Mesenteric fat pad (tissue), 1 donor: ENCODE measurements around the gene PDIA6. TPM values are rescaled to one million over a fixed set of nuclear protein-coding genes. Genes with fewer than 3 reads are reported as not detected.
A peak's percentile ranks its signal among the peaks of the same experiment; 100 is the strongest.

Experiments
- DNase-seq: peaks from one replicate; pipeline ENCODE4 v3.0.0-alpha.2; 2020; ENCODE audit warnings: low spot score
- total RNA-seq: library from RNA; stranded (reverse); fragmentation: NEBNext Ultra II Directional; extraction: Animal tissue kit (Norgen Biotek cat#: 25700); gene quantifications from one replicate; pipeline ENCODE4 v1.2.1, GENCODE V29; 2021
- donor health status: DM: yes; HTN: yes; CAD: no.

PDIA6 gene
- total RNA-seq, 1 donor from 2014 or later, result 157 TPM

DNA sequence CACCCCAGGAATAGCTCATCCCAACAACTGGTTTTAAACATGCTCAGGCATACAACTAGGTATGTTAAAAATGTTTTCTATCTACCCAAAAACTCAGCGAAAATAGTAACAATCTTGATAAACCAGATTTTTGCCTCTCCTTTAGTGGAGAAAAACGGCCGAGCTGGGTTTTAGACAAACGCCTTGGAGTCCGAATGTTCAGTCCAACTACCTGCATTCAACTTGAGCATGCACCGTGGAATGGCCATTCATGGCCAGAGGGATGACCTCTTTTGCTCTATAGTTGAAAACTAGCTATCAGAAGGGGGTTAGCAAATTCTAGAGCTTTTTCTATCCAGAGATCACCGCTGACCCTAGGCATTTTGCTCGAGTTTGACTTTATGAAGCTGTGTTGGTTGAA is 30.8 kb downstream of the PDIA6 start:
- peak; percentile 4 for DNase-seq

DNA sequence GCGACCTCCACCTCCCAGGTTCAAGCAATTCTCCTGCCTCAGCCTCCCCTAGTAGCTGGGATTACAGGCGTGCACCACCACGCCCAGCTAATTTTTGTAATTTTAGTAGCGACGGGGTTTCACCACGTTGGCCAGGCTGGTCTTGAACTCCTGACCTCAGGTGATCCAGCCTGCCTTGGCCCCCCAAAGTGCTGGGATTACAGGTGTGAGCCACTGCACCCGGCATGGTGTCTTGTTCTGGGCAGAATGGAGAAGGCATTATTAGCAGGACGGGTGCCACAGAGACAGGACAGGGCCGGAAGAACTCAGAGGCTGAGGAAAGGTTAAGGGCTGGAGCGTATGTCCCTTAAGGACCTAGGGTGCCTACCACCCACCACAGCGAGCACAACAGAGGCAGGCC is 31.8 kb downstream of the PDIA6 start:
- peak; percentile 77 for DNase-seq

DNA sequence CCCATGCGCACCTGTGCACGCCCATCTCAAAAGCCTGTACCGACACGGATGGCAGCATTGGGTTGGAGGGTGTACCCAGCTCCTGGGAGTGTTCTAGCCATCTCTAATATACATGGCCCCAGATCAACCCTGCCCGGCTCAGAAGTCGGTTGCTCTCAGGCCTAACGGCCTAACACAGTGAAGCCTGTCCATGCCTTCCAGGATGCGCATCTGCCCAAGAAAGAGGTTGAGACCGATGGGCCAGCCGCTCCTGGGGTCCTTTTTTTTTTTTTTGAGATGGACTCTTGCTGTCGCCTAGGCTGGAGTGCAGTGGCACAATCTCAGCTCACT is 32.1 kb downstream of the PDIA6 start:
- DNase-seq, result no peak

DNA sequence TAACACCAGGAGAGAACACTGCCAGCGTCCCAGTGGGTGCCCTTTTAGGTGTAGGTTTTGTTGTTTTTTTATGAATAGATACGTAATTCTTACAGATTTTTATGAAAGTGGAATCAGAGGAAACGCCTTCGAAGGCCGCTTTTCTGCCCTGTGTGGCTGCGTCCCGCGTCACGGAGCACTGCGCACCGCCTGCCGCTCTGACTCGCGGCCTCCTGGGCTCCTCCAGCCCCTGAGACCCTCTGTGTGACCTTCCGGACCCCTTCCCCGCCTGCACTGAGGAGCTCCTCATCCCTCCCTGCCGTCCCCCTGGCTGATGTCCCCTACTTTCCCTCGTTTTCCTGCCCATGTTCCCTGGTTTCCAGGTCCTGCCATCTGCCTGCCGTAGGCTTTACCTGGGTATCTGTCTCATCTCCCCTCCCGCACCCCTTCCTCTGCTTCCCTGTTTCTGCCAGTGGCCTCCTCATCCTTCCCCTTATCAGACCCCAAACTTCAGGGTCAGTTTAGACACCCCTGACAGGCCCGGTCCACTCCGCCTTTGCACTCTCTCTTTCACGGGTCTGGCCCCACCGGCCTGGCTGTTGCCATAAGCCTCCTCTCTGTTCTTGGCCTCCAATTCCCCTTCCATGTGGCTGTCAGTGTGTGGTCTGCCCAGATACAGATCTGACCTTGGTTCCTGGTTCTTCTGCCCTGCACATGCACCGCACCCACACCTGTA is 32.7 kb downstream of the PDIA6 start:
- peak; percentile 81 for DNase-seq

DNA sequence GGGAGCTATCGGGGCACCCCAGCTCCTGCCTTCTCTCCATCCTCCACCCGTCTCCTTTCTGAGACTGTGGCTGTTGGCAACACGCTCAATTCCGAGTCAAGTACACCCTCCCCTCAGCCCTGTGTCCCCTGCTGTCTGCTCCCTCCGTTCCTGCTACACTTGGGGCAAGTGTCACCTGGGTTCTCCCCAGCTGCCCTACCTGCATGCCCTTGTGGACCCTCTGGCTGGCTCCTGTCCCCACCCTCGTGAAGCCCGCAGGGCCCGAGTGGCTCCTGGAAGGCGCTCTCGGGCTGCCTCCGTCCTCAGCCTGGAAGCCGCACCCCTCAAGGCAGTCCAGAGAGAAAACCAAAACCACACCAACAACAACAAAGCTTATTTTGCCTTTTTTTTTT is 33.9 kb downstream of the PDIA6 start:
- DNase-seq, result peak; percentile 53

DNA sequence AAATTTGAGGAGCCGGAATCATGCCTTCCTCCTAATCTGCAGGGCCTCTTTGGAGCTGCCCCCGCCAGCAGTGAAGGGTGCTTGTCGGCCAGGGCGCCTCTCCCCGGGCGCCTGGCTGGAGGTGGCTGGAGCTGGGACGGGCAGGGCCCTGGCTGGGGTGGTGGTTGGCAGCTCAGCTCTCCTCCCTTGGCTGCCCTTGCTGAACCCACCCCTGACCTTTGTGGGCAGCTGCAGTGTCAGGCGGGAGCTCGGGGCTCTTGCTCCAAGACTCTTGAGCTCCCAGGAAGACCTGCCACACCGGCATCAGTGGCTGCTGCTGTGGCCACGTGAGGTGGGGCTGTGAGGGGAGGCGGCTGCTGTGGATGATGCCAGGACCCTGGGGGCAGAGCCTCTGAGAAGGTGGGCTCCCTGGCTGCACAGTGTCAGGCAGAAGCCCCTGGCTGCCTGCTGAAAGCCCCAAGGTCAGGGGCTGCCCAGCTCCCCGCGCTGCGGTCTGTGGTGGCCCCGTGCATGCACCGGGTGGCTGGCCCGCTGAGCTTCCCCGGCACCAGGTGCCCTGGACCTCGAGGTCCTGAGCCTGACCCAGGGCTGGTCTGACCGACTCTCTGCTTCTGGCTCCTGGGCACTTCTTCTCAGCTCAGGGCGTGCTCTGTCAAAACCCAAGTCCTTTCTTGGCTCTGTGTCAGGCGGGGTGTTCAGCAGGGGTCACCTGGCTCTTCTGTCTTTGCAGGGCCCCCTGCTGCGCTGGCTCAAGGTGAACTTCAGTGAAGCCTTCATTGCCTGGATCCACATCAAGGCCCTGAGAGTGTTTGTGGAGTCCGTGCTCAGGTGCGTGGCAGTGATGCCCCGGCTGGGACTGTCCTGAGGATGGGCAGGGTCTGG is 34.5 kb downstream of the PDIA6 start:
- DNase-seq, result peak; percentile 79

DNA sequence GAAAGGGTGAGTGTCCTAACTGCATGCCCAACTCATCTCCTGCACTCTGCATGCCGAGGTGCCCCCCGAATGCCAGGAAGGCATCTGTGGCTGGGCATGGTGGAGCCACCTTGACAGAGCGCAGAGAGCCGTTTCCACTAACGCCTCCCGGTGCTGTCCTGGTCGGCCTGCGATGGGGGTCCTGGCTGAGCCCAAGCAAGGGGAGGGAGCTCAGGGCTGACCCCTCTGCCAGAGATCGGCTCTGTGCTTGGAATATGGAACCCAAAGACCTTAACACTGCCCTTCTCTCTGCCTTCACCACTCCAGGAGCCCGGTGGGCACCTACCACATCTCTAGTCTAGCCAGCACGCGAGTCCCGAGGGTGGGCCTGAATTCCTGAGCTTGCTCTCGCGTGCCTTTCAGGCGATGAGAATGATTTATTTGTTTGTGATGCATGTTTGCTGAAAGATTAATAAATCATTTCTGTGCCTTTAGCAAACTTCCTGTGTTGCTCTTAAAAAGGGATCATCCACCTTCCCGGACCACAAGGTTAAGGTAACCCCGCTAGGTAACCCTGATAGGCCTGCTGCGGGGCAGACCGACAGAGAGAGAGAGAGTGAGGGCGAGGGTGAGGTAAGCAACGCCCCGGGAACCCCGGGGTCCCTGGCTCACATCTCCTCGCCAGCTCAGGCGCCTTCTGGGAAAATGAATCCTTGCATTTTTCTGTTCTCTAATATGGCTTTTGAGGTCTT is 35.3 kb downstream of the PDIA6 start:
- DNase-seq, result peak; percentile 79

DNA sequence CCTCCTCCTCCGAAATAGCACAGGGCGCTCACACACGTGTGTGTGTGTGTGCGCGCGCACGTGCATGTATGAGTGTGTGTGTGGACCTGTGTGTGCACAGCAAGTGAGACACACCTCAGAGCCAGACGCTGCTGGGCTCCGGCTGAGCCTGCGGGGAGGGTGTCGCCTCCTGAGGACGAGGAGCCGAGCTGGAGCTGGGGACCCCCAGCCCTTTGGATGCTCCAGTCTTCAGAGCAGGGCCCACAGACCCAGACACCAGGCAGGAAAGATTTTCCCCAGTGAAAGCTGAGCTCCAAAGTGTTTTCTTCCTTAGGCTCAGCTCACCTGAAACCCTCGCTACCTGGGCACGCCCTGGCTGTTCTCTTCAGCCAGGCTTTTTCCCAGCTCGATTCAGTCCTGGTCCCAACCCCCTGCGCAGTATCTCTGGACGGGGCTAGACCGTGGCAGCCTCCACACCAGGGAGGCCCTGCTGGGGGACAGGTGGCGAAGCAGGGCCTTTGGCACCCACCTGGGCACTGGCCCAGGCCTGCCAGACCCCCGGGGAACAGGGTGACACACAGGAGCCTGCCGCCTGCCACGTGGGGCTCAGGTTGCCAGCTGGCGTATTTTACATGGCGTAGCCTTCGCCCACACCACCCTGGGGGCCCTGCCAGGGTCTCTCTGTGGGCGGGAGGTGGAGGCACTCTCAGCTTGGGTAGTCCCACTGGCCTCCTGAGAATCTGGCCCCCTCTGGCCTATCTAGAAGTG is 36.2 kb downstream of the PDIA6 start:
- peak; percentile 84 for DNase-seq

DNA sequence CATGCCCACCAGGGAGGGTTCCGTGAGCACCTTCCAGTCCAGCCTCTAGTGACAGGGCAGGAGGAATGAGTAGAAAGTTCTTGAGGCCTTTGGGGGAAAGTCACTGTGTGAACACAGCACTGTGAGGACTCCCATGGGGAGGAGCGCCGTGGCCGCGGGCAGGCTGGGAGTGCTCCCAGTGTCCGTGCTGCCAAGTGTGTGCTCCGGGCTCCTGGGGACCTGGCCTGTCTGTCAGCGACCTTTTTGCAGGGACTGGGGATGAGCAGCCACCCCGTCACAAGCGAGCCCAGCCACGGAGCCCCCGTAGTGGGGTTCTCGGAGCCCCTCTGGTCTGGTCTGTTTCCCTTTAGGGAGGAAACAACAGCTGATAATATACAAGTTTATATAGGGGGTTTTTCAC is 36.8 kb downstream of the PDIA6 start:
- peak; percentile 71 for DNase-seq

DNA sequence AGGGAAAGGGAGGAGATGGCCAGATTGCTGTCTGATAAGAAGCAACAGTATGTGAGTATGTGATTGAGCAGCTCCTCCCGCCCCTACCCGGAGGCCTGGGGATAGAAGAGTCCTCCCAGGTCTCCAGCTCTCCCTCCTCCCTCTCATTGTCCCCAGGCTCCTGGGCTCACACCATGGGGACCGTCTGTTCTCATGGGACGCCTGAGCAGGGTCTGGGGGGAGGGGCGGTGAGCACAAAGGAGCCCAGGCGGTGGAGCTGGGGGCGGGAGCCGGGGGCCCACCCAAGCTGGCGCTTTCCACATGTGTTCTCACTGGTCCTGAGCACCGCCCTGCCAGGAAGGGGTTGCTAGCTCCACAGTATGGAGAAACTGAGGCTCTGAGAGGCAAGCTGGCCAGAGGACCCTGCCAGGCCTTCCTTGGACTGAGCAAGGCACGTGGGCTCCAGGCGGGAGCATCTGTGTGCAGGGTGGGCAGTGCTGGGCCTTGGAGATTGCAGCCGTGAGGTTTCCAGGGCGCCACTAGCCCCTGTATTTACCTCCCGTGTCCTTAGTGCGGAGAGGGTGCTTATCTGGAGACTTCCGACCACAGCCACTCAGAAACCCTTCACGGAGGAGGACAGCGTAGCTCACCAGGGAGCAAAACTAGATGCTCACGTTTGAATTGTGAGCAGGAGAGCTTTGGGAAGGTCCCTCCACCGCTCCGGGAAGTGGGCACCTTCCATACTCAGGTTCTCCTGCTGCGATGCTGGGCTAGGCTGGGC is 37.4 kb downstream of the PDIA6 start:
- peak; percentile 69 for DNase-seq

DNA sequence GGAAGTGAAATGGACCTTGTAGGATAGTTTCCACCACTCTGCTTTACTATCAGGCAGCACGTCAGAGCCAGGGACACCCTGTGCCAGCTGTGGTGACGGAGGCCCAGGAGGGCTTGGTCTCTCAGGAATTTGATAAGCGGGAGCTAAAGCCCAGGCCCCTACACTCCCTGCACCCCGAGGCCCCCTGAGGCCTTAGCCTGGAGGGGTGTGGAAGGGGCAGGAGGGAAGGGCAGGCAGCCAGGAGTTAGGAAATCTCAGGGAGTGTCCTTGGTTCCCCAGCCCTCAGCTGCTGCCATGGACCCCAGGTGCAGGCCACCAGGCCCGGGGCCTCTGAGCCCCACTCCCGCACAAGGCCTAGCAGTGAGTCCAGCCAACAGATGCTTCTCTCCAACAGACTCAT is 38.2 kb downstream of the PDIA6 start:
- peak; percentile 59 for DNase-seq

DNA sequence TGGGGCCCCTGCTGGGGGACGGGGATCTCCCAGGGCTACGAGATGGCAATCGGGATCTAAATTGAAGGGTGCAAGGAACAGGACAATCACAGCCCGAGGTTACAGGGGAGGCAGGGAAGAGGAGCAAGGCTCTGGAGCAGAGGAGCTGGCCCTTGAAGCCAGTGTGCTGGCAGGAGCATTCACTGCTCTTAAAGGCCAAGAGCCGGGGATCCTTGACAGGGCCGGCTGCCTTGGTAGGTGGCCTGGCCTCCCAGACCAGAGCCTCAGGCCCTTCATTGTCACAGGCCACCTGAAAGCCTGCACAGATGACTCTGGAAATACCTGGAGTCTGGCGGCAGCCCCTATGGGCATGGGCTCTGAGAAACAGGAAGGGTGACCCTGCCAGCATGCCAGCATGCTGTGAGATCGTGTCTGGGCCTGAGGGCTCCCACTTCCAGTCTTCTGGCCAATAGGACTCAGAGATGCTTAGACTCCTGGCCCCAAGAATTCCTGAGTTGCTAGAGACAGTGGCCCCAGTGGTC is 38.7 kb downstream of the PDIA6 start:
- peak; percentile 76 for DNase-seq

DNA sequence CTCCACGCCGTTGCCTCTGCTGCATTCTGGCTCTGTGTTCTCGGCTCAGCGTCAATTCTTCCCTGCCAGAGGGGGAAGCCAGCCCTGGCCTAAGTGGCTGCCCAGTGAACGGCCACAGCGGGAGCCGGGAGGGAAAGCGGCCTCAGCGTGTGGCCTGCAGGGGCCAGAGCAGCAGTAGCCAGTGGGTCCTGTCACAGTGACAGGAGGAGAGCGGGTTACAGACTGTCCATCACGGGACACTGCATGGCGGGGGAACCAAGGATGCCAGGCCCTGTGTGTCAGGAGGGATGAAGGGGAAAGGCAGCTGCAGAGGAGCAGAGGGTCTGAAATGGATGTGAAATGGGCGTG is 39.7 kb downstream of the PDIA6 start:
- peak; percentile 67 for DNase-seq

DNA sequence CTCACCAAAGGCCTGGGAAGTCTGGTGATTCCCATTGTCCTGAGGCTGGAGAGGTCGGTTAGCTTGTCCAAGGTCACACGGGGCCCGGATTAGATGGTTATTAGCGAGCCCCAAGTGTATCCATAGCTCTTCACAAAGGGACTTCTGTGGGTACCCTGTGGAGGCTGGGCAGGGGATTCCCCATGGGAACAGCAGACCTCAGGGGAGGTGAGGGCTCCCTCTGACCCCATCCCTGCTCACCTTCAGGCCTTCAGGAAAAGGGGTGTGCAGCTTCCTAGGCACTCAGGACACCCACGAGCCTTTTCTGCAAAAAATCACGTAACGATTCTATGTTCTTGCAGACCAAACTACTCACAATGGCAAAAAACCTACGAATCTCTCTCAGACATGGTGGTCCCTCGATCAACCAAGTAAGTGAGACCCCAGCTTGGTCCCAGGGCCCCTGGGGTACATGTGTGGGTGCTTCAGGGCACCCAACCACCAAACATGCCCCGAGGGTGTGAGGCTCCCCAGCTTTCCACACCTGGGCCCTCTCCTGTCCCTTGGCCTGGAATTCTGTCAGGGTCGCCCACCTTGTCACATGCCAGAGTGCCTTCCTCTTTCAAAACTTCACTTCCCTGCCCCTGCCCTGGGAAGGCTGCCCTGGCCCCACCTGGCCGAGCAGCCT is 40.3 kb downstream of the PDIA6 start:
- peak; percentile 73 for DNase-seq

DNA sequence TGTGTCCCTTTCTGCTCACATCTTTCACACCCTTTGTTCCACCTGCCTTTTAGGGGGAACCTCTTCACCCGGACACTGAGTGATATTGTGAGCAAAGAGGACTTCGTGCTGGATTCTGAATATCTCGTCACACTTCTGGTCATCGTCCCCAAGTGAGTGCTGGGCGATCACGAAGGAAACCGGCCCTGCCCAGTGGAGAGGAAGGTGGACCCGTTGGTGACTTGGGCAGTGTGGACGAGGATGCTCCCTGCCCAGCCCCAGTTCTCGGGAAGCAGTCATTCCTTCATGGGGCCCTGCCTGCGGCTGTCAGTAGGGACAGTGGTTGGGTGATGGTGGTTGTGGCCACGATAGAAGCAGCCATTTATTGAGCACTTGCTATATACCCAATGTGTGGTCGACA is 40.8 kb downstream of the PDIA6 start:
- peak; percentile 82 for DNase-seq

DNA sequence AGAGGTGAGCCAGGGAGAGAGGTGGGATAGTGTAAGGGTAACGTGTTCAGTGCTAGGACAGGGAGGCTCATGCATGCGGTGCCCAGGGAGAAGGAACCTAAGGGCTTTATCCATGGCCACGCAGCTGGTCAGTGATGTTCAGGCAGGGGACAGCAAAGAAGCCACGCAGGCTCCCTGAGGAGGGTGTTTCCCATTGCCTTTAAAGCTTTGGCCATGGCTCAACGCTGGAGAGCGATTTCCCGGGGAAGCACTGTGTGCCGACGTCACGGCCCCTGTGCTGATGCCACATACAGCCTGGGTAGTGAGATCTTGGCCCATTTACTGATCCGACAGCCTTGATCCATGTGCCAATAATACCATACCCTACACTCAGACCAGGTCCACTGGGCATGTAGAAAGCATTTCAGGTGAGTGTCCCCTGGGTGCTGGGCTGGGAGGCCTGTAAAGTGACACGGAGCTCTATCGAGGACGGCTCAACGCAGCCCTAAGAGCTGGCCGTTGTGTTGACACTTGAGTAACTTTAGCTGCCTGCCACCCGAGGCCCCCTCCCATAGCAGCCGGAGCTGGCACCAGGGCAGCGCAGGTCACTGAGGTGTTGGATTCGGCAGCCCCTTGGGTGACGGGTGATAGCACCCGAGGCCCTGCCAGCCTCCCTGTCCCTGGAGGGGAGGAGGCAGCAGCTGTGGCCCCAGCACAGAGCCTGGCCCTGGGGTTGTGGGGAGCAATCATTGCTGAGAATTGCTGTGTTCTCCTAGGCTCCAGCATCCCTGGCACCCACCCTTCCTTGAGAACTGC is 41.4 kb downstream of the PDIA6 start:
- no peak for DNase-seq

DNA sequence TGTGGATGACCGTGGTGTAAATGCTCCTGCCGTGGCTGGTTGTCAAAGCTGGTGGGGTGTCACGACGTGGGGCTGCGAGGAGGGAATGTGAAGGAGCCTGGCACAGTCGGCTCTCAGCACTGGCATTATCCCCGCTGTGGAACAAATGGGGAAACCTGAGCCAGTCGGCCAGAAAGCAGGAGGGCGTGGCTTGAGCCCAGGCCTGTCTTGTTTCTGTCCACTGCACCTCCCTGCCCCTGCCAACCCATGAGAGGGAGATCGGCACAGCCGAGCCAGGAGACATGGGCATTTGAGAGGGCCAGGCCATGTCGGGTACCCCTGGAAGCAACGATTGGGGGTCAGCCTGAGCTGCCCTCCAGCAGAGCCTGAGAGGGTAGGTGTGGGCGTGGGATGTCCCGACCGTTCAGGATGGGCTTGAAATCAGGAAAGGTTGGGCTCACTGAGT is 44.5 kb downstream of the PDIA6 start:
- DNase-seq, result no peak

DNA sequence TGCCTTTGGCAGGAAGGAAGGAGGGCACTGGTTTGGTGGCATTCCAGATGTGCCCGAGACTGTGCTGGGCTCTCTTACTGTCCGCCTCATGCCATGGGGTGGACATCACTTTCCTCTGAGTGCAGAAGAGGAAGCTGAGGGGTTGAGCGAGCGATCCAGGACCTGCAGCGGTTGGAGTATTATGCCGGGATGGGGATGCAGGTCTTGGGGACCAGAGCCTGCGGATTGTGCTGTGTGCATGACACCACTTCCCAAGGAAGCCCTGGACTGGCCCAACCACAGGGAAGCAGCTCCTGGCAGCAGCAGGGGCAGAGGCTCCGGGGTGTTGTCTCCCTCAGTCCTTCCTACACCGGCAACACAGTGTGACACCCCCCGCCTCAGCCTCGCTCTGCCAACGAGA is 46.7 kb downstream of the PDIA6 start:
- no peak for DNase-seq

DNA sequence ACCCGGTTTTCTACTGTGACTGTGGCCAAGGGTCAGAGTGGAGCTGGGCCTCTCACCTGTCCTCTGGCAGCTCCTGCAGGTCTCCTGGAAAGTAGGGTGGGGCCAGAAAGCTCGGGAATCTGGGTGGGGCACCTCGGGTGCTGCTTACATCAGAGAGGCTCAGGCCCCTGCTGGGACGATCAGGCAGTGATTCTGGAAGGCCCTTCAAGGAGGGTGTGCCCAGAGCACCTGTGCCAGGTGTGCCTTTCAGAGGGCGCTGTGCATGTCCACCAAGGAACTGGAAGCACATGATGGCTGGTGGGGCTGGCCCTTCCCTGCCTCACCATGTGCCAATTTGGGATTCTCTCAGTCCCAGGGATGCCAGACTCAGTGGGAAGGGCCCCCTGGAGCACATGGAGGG is 47.1 kb downstream of the PDIA6 start:
- no peak for DNase-seq
